Stimulated activated CD8-positive, alpha-beta memory T cell treated with anti-CD3 and anti-CD28 coated beads, Interleukin-15, amount 100 ng/mL, for 48 hours (primary cell): ENCODE data around the gene MUC12.
A peak's percentile ranks its signal among the peaks of the same experiment; 100 is the strongest.
"Not testable (repeated sequence)": the region's sequence is repeated elsewhere in the genome, so short reads cannot be mapped to it uniquely, and the experiment has no call there.

Experiments used
- DNase-seq, 2 donors: peaks; one replicate each; pipeline ENCODE4 v3.0.0-alpha.2; 2020; ENCODE audit warnings: low read depth in 2 of 2

Gene MUC12

DNA sequence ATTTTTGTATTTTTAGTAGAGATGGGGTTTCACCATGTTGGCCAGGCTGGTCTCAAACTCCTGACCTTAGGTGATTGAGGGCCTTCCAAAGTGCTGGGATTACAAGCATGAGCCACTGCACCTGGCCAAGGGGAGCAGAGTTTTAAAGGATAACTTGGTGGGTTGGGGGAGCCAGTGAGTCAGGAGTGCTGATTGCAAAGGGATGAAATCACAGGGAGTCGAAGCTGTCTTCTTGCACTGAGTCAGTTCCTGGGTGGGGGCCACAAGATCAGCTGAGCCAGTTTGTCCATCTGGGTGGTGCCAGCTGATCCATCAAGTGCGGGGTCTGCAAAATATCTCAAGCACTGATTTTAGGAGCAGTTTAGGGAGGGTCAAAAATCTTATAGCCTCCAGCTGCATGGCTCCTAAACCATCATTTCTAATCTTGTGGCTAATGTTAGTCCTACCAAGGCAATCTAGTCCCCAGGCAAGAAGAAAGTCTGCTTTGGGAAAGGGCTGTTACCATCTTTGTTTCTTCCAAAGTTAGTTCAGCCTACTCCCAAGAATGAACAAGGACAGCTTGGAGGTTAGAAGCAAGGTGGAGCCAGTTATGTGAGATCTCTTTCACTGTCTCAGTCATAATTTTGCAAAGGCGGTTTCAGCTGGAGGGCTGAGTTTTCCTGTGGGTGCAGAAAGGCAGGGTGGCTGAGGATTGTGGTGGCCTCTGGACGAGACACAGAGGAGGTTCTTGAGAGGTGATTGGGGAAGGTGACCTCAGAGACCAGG lies 15.8 kb downstream of the MUC12 start:
- DNase-seq = not testable (repeated sequence)

DNA sequence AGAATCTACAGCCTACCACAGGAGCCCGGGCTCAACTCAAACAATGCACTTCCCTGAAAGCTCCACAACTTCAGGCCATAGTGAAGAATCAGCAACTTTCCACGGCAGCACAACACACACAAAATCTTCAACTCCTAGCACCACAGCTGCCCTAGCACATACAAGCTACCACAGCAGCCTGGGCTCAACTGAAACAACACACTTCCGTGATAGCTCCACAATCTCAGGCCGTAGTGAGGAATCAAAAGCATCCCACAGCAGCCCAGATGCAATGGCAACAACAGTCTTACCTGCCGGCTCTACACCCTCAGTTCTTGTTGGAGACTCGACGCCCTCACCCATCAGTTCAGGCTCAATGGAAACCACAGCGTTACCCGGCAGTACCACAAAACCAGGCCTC lies 22.3 kb downstream of the MUC12 start:
- no peak for DNase-seq

DNA sequence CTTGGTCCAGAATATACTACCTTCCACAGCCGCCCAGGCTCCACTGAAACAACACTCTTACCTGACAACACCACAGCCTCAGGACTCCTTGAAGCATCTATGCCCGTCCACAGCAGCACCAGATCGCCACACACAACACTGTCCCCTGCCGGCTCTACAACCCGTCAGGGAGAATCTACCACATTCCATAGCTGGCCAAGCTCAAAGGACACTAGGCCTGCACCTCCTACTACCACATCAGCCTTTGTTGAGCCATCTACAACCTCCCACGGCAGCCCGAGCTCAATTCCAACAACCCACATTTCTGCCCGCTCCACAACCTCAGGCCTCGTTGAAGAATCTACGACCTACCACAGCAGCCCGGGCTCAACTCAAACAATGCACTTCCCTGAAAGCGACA lies 22.9 kb downstream of the MUC12 start:
- not testable (repeated sequence) for DNase-seq

DNA sequence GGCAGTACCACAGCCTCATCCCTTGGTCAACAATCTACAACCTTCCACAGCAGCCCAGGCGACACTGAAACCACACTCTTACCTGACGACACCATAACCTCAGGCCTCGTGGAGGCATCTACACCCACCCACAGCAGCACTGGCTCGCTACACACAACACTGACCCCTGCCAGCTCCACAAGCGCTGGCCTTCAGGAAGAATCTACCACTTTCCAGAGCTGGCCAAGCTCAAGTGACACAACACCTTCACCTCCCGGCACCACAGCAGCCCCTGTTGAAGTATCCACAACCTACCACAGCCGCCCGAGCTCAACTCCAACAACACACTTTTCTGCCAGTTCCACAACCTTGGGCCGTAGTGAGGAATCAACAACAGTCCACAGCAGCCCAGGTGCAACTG lies 25.3 kb downstream of the MUC12 start:
- DNase-seq = not testable (repeated sequence)

DNA sequence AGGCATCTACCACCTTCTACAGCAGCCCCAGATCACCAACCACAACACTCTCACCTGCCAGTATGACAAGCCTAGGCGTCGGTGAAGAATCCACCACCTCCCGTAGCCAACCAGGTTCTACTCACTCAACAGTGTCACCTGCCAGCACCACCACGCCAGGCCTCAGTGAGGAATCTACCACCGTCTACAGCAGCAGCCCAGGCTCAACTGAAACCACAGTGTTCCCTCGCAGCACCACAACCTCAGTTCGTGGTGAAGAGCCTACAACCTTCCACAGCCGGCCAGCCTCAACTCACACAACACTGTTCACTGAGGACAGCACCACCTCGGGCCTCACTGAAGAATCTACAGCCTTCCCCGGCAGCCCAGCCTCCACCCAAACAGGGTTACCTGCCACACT lies 29.2 kb downstream of the MUC12 start:
- not testable (repeated sequence) for DNase-seq

DNA sequence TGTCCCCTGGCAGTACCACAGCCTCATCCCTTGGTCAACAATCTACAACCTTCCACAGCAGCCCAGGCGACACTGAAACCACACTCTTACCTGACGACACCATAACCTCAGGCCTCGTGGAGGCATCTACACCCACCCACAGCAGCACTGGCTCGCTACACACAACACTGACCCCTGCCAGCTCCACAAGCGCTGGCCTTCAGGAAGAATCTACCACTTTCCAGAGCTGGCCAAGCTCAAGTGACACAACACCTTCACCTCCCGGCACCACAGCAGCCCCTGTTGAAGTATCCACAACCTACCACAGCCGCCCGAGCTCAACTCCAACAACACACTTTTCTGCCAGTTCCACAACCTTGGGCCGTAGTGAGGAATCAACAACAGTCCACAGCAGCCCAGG lies 30.0 kb downstream of the MUC12 start:
- DNase-seq = not testable (repeated sequence)

DNA sequence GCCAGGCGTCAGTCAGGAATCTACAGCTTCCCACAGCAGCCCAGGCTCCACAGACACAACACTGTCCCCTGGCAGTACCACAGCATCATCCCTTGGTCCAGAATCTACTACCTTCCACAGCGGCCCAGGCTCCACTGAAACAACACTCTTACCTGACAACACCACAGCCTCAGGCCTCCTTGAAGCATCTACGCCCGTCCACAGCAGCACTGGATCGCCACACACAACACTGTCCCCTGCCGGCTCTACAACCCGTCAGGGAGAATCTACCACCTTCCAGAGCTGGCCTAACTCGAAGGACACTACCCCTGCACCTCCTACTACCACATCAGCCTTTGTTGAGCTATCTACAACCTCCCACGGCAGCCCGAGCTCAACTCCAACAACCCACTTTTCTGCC lies 30.7 kb downstream of the MUC12 start:
- DNase-seq = not testable (repeated sequence)

DNA sequence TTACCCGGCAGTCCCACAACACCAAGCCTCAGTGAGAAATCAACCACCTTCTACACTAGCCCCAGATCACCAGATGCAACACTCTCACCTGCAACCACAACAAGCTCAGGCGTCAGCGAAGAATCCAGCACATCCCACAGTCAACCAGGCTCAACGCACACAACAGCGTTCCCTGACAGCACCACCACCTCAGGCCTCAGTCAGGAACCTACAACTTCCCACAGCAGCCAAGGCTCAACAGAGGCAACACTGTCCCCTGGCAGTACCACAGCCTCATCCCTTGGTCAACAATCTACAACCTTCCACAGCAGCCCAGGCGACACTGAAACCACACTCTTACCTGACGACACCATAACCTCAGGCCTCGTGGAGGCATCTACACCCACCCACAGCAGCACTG lies 33.0 kb downstream of the MUC12 start:
- DNase-seq = not testable (repeated sequence)

DNA sequence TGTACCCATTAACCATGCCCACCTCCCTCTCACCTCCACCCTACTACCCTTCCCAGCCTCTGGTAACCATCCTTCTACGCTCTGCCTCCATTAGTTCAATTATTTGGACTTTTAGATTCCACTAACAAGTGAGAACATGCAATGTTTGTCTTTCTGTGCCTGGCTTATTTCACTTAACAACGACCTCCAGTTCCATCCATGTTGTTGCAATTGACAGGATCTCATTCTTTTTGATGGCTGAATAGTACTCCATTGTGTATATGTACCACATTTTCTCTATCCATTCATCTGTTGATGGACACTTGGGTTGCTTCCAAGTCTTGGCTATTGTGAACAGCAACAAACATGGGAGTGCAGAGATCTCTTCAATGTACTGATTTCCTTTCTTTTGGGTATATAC lies 38.0 kb downstream of the MUC12 start:
- not testable (repeated sequence) for DNase-seq

DNA sequence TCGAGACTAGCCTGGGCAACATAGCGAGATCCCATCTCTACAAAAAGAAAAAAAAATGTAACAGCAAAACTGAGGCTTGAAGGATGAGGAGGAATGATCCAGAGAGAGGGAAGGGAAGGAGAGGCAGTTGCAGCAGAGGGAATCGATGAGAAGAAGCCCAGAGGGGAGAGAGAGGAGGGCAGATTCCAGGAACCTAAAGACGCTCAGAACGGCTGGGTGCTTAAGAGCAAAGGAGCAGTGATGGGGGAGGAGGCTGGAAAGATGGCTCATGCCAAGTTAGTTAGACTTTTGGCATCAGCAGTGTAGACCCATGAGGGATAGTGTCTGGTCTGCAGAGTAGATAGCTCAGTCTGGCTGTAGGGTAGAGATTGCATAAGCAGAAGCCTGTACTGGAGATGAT lies 40.3 kb downstream of the MUC12 start:
- DNase-seq = no peak

DNA sequence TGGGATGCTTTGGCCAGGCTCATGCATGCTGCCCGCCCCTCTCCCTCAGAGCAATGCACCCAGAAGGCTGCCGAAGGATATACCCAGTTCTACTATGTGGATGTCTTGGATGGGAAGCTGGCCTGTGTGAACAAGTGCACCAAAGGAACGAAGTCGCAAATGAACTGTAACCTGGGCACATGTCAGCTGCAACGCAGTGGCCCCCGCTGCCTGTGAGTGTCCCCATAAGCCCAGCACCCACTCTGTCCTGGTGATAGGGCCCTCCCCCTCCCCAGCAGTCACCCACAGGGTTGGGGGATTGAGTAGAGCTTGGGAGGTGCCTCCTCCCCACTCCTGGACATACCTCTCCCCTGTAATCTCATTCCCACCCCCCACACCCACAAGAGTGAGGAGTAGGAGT lies 43.6 kb downstream of the MUC12 start:
- DNase-seq = no peak

DNA sequence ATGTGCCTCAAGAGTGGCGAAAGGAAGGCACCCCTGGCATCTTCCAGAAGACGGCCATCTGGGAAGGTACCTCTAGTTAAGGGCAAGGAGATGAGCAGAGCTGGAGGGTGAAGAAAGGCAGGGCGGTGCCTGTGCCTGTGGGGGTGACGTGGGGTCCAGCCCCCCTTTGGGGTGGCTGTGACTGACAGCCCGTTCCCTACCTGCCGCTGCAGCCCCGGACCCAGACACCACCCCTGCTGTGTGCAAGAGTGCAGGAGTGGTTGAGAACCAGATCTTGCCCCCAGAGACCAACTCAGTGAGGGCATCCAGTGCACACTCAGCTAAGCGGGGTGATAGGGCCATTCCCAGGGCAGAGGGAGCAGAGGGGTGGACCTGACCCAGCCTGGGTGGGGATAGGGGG lies 46.3 kb downstream of the MUC12 start:
- no peak for DNase-seq

DNA sequence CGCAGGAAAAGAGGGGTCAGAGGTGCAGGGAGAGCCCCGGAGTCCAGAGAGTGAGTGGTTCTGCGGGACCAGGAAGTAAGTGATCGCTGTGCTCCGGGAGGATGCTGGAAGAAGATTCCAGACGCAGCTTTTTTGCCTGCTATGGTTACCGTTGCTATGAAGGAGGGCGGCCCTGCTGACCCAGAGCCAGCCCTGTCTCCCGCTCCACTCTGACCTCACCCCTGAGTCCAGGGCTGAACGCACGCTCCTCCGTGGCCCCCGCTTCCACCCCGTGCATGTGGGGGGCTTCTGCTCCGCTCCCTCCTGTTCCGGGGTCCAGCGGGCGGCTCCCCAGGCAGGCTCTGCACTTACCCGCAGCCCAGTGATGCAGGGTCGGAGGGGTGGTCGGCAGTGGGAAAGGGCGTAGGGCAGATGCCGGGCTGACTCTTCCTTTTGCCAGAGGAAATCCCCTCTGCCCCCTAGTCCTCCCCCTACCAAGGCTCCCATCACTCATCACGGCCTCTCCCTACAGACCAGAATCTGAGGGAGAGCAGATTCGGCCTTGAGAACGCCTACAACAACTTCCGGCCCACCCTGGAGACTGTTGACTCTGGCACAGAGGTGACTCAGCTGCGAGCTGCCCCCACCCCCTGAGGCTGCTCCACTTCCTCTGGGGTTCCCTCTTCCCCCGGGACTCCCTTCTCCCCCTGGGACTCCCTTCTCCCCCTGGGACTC lies 47.9 kb downstream of the MUC12 start:
- DNase-seq = peak; percentile 66

DNA sequence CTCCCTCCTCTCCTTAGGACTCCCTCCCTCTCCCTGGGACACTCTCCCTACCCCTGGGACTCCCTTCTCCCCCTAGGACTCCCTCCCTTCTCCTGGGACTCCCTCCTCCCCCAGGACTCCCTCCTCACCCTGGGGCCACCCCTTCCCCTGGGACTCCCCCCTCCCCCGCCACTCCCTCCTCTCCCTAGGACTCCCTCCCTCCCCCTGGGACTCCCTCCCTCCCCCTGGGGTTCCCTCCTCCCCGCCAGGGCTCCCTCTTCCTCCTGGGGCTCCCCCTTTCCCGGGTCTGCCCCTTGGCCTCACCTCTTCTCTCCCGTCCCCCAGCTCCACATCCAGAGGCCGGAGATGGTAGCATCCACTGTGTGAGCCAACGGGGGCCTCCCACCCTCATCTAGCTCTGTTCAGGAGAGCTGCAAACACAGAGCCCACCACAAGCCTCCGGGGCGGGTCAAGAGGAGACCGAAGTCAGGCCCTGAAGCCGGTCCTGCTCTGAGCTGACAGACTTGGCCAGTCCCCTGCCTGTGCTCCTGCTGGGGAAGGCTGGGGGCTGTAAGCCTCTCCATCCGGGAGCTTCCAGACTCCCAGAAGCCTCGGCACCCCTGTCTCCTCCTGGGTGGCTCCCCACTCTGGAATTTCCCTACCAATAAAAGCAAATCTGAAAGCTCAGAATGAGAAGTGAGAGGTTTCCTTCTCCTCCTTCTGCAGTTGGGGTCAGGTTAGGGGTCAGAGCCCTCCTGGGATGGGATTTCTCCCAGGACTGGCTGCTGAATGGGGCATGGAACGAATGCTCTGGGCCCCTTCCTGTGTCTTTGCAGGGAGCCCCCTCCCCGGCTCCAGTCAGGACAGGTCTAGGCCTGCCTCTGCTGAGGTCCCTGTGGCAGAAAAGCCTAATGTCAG lies 49.2 kb downstream of the MUC12 start:
- DNase-seq = no peak

DNA sequence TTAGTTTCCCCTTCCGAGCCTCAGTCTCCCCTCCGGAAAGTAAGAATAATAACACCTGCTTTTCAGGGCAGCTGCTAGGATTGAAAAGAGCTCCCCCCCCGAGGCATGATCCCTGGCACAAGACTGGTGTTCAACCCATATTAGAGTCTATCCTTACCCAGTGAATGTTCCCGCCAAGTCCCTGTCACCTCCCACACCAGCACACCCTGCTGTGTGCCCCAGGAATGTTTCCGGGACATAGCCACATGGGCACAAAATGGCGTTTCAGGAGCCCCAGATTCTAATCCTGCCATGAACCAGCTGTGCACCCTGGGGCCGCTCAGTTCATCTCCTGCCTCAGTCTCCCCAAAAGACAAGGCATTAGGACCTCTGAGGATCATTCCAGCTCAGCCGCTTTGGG lies 51.1 kb downstream of the MUC12 start:
- DNase-seq = no peak

DNA sequence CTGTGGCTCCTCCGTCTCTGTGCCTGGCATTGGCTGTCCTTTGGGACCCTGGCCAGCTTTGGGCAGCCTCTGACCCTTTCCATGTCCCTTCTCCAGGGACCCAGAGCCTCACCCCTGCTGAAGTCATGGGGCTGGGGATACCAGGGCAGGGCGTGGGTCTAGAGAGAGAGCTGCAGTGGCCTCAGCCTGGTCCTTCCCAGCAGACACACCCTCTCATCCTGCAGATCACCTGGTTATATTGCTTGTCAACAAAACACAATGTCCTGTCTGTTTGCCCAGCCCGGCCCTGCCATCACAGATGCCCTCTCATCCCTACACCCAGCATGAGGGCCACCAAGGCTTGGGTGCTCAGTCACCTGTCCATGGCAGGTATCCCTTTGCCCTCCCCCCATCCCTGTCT lies 52.3 kb downstream of the MUC12 start:
- no peak for DNase-seq

DNA sequence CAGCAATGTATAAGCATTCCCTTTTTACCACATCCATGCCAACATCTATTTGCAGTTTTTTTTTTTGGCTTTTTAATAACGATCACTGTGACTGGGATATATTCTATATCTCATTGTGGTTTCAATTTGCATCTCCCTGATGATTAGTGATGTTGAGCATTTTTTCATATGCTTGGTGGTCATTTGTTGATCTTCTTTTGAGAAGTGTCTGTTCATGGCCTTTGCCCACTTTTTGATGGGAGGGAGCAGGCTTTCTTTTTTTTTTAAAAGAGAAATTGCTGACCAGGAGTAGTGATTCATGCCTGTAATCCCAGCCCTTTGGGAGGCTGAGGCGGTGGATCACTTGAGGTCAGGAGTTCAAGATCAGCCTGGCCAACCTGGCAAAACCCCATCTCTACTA lies 54.5 kb downstream of the MUC12 start:
- DNase-seq = no peak

DNA sequence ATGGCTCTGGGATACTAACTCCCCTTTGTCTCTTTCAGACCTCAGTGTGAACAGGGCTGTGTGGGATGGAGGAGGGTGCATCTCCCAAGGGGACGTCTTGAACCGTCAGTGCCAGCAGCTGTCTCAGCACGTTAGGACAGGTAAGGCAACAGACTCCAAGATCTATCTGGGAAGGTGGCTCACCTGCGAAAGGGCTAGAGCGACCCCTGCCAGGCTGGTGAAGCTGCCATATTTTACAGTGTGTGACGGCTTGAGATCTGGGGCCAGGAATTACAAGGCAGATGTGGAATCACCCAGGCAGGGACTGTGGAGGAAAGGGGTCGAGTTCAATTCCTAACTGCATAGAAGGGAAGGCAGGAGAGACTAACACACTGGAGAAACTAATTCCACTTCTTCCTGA lies 61.7 kb downstream of the MUC12 start:
- DNase-seq = no peak

DNA sequence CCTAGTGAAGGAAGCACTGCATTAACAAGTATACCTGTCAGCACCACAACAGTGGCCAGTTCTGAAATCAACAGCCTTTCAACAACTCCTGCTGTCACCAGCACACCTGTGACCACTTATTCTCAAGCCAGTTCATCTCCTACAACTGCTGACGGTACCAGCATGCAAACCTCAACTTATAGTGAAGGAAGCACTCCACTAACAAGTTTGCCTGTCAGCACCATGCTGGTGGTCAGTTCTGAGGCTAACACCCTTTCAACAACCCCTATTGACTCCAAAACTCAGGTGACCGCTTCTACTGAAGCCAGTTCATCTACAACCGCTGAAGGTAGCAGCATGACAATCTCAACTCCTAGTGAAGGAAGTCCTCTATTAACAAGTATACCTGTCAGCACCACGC lies 66.6 kb downstream of the MUC12 start:
- DNase-seq = no peak

DNA sequence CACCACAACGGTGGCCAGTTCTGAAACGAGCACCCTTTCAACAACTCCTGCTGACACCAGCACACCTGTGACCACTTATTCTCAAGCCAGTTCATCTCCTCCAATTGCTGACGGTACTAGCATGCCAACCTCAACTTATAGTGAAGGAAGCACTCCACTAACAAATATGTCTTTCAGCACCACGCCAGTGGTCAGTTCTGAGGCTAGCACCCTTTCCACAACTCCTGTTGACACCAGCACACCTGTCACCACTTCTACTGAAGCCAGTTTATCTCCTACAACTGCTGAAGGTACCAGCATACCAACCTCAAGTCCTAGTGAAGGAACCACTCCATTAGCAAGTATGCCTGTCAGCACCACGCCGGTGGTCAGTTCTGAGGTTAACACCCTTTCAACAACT lies 71.9 kb downstream of the MUC12 start:
- not testable (repeated sequence) for DNase-seq

DNA sequence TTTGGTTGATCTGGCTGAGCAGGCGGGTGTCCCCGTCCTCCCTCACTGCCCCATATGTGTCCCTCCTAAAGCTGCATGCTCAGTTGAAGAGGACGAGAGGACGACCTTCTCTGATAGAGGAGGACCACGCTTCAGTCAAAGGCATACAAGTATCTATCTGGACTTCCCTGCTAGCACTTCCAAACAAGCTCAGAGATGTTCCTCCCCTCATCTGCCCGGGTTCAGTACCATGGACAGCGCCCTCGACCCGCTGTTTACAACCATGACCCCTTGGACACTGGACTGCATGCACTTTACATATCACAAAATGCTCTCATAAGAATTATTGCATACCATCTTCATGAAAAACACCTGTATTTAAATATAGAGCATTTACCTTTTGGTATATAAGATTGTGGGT lies 89.0 kb downstream of the MUC12 start:
- no peak for DNase-seq

DNA sequence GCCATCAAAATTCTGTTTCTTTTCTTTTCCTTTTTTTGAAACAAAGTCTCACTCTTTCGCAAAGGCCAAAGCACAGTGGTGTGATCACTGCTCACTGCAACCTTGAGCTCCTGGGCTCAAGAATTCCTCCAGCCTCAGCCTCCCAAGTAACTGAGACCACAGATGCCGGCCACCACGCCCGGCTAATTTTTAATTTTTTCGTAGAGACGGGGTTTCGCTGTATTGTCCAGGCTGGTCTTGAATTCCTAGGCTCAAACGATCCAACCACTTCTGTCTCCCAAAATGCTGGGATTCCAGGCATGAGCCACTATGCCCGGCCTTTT lies 90.2 kb downstream of the MUC12 start:
- no peak for DNase-seq

DNA sequence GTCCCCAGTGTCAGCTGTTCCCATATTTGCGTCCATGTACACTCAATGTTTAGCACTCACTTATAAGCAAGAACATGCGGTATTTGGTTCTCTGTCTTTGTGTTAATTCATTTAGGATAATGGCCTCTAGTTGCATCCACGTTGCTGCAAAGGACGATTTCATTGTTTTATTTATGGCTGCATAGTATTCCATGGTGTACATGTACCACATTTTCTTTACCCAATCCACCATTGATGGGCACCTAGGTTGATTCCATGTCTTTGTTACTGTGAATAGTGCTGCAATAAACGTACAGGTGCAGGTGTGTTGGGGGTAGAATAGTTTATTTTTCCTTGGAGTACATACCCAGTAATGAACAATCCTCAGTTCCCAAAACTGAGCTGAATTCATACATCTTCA lies 91.6 kb downstream of the MUC12 start:
- DNase-seq = no peak
